Fibroblast of the aortic adventitia (primary cell): ENCODE measurements around the gene AUTS2. TPM values are rescaled to one million over a fixed set of nuclear protein-coding genes. Genes with fewer than 3 reads are reported as not detected.

ENCODE experiments used
- DNase-seq: peaks from one replicate; pipeline ENCODE4 v3.0.0-alpha.2; 2010; ENCODE audit warnings: low read depth
- H3K4me3 ChIP-seq: 2 replicates; pipeline ENCODE4 v1.5.1; 2011; ENCODE audit warnings: low read depth, mild to moderate bottlenecking, control low read depth, low read length, moderate library complexity
- CTCF ChIP-seq: IDR thresholded peaks from 2 replicates; pipeline ENCODE4 v1.5.1; 2011; ENCODE audit warnings: mild to moderate bottlenecking, low read length, control low read depth, inconsistent platforms; ENCODE audit not compliant: insufficient read depth
- total RNA-seq: library from RNA; depleted of rRNA; stranded (reverse); fragments of >200 nt; gene quantifications from 2 replicates; pipeline ENCODE4 v1.2.3, GENCODE V29; 2012; ENCODE audit warnings: low replicate concordance

The AUTS2 gene
- total RNA-seq, 1 donor: 10.7 TPM

- no peak for TF ChIP-seq CTCF
- no peak overlapping the region for H3K4me3 ChIP-seq
- DNase-seq: no peak
These were observed 330.3 kb downstream of the AUTS2 start for GRCh38 chr7:69928621-69929020.

GRCh38 chr7:69929622-69930021 lies 331.3 kb downstream of the AUTS2 start:
- no peak for TF ChIP-seq CTCF
- DNase-seq: no peak
- H3K4me3 ChIP-seq: no peak overlapping the region

- H3K4me3 ChIP-seq: no peak overlapping the region
- DNase-seq: peak; percentile 63
- peak; percentile 78 for TF ChIP-seq CTCF
These were observed 333.9 kb downstream of the AUTS2 start for GRCh38 chr7:69932034-69932628.

GRCh38 chr7:69934144-69934903 lies 336.0 kb downstream of the AUTS2 start:
- TF ChIP-seq CTCF: no peak
- H3K4me3 ChIP-seq: no peak overlapping the region
- DNase-seq: no peak

GRCh38 chr7:69935107-69935506 lies 336.8 kb downstream of the AUTS2 start:
- H3K4me3 ChIP-seq: no peak overlapping the region
- no peak for TF ChIP-seq CTCF
- DNase-seq: peak; percentile 2

GRCh38 chr7:69937097-69937496 lies 338.8 kb downstream of the AUTS2 start:
- DNase-seq: no peak
- no peak for TF ChIP-seq CTCF
- no peak overlapping the region for H3K4me3 ChIP-seq
